IMR-90 (cell line): ENCODE results near the gene ZNF365. TPM values are rescaled to one million over a fixed set of nuclear protein-coding genes. Genes with fewer than 3 reads are reported as not detected.

Experiments used
- ATAC-seq: fragments of 200-7000 bp; cut with Tn5 transposase; 2 replicates; pipeline ENCODE4 v1.9.1; 2020; ENCODE audit warnings: low read depth, mild to moderate bottlenecking, moderate library complexity
- BruUV-seq: library from RNA; stranded (reverse); fragments of 400-500 nt; replicated peaks from 2 replicates; lab custom pipeline; 2021; lab: Mats Ljungman, UMichigan
- CTCF ChIA-PET: fragments of 300-600 bp; formaldehyde crosslinking; extraction: SDS; loops from one replicate; lab custom pipeline; 2021; ENCODE audit warnings: antibody characterized with exemption; lab: Yijun Ruan, JAX
- POLR2A ChIA-PET: fragments of 300-600 bp; sonication (Branson Sonifier 250); formaldehyde crosslinking; loops from one replicate; lab custom pipeline; 2022; ENCODE audit warnings: antibody characterized with exemption; ENCODE audit not compliant: unreplicated experiment; lab: Charles Lee
- DNase-seq: peaks from one replicate; pipeline ENCODE4 v3.0.0; 2013
- H2AFZ ChIP-seq: replicated peaks from 2 replicates; pipeline ENCODE3; 2013; ENCODE audit warnings: low read length, mild to moderate bottlenecking; ENCODE audit not compliant: poor library complexity
- H2AK5ac ChIP-seq: 2 replicates; pipeline ENCODE4 v1.6.1; 2013; ENCODE audit warnings: low read depth, low read length, inconsistent platforms
- H2AK9ac ChIP-seq: replicated peaks from 2 replicates; pipeline ENCODE3; 2013; ENCODE audit warnings: mild to moderate bottlenecking, low read depth, low read length, moderate library complexity; ENCODE audit not compliant: poor library complexity
- H2BK120ac ChIP-seq: 2 replicates; pipeline ENCODE4 v1.6.1; 2013; ENCODE audit warnings: low read depth, low read length, inconsistent platforms
- H2BK15ac ChIP-seq: 3 replicates; pipeline ENCODE4 v1.6.1; 2013; ENCODE audit warnings: low read depth, low read length, inconsistent platforms
- H2BK20ac ChIP-seq: 2 replicates; pipeline ENCODE4 v1.6.1; 2013; ENCODE audit warnings: low read depth, mild to moderate bottlenecking, inconsistent platforms, low read length, moderate library complexity
- H2BK5ac ChIP-seq: 2 replicates; pipeline ENCODE4 v1.6.1; 2013; ENCODE audit warnings: mild to moderate bottlenecking, low read depth, low read length, inconsistent platforms; ENCODE audit not compliant: poor library complexity, severe bottlenecking
- H3K14ac ChIP-seq: replicated peaks from 2 replicates; pipeline ENCODE4 v1.6.1; 2013; ENCODE audit warnings: low read depth, low read length, inconsistent platforms
- H3K18ac ChIP-seq: 2 replicates; pipeline ENCODE4 v1.6.1; 2013; ENCODE audit warnings: low read depth, low read length, control low read depth
- H3K23ac ChIP-seq: 2 replicates; pipeline ENCODE4 v1.6.1; 2013; ENCODE audit warnings: low read depth, low read length, inconsistent platforms
- H3K27ac ChIP-seq: 2 replicates; pipeline ENCODE4 v1.5.1; 2013; ENCODE audit warnings: mild to moderate bottlenecking, control low read depth, low read length; ENCODE audit not compliant: insufficient read depth
- H3K27me3 ChIP-seq: 2 replicates; pipeline ENCODE4 v1.6.1; 2013; ENCODE audit warnings: low read length; ENCODE audit not compliant: control insufficient read depth, insufficient read depth
- H3K36me3 ChIP-seq: 2 replicates; pipeline ENCODE4 v1.6.1; 2013; ENCODE audit warnings: low read length, mixed read lengths; ENCODE audit not compliant: control insufficient read depth, insufficient read depth
- H3K4ac ChIP-seq: 2 replicates; pipeline ENCODE4 v1.6.1; 2013; ENCODE audit warnings: low read depth, low read length, inconsistent platforms
- H3K4me1 ChIP-seq: 2 replicates; pipeline ENCODE4 v1.6.1; 2013; ENCODE audit warnings: low read length, mixed read lengths; ENCODE audit not compliant: control insufficient read depth, insufficient read depth
- H3K4me2 ChIP-seq: 2 replicates; pipeline ENCODE4 v1.6.1; 2013; ENCODE audit warnings: low read depth, mild to moderate bottlenecking, control low read depth, low read length, moderate library complexity
- H3K4me3 ChIP-seq: 2 replicates; pipeline ENCODE4 v1.5.1; 2013; ENCODE audit warnings: low read depth, mild to moderate bottlenecking, control low read depth, low read length, moderate library complexity; ENCODE audit not compliant: insufficient read depth
- H3K56ac ChIP-seq: 2 replicates; pipeline ENCODE4 v1.6.1; 2013; ENCODE audit warnings: low read length, inconsistent platforms; ENCODE audit not compliant: insufficient read depth; ENCODE audit errors: extremely low read depth
- H3K79me1 ChIP-seq, 2 experiments: 2 replicates each; pipeline ENCODE4 v1.6.1; 2013; ENCODE audit warnings: low read length in 2 of 2, inconsistent platforms in 1 of 2, low read depth in 1 of 2
- H3K9ac ChIP-seq: 2 replicates; pipeline ENCODE4 v1.6.1; 2013; ENCODE audit warnings: low read depth, low read length, control low read depth
- H3K9me1 ChIP-seq: 2 replicates; pipeline ENCODE4 v1.6.1; 2013; ENCODE audit warnings: low read length, inconsistent platforms; ENCODE audit not compliant: insufficient read depth
- H3K9me3 ChIP-seq: 2 replicates; pipeline ENCODE4 v1.6.1; 2013; ENCODE audit warnings: low read length; ENCODE audit not compliant: control insufficient read depth, insufficient read depth
- H4K20me1 ChIP-seq: 2 replicates; pipeline ENCODE4 v1.6.1; 2013; ENCODE audit warnings: low read length, inconsistent platforms; ENCODE audit not compliant: insufficient read depth
- H4K5ac ChIP-seq: 2 replicates; pipeline ENCODE4 v1.6.1; 2013; ENCODE audit warnings: mild to moderate bottlenecking, low read depth, low read length, control low read depth
- H4K8ac ChIP-seq, 2 experiments: 2 replicates each; pipeline ENCODE4 v1.6.1; 2013; ENCODE audit warnings: low read depth in 2 of 2, low read length in 2 of 2, control low read depth in 1 of 2, inconsistent platforms in 1 of 2
- H4K91ac ChIP-seq: 2 replicates; pipeline ENCODE4 v1.6.1; 2013; ENCODE audit warnings: low read depth, low read length, inconsistent platforms; ENCODE audit not compliant: insufficient read depth
- FOS ChIP-seq: fragments of 150-350 bp; IDR thresholded peaks from 2 replicates; pipeline ENCODE4 v1.6.1; 2016; ENCODE audit warnings: low read depth, low read length
- RCOR1 ChIP-seq: IDR thresholded peaks from 2 replicates; pipeline ENCODE4 v1.6.1; 2012; ENCODE audit warnings: mild to moderate bottlenecking, low read length, improper control_type of control experiment; ENCODE audit not compliant: insufficient replicate concordance
- WGBS, 2 experiments: methylation state at CpG; one replicate each; pipeline versions ENCODE4 v1.1.5 to v1.1.7; 2013; ENCODE audit warnings: missing lambda C conversion rate in 2 of 2; ENCODE audit not compliant: insufficient read length in 1 of 2; ENCODE audit errors: extremely low coverage in 2 of 2; 5-methylcytosine and 5-hydroxymethylcytosine counted together
- dilution Hi-C: fragments of 300-500 bp; cut with HindIII; formaldehyde crosslinking; loops from one replicate; pipeline ENCODE4 v1.14.3; 2018; ENCODE audit warnings: low sequenced_read_pairs; ENCODE audit not compliant: unreplicated experiment
- in situ Hi-C: fragments of 300-500 bp; cut with MboI; formaldehyde crosslinking; loops from 3 replicates; pipeline ENCODE4 v1.14.3; 2019; ENCODE audit warnings: low sequenced_read_pairs, inconsistent platforms, mixed read lengths
- intact Hi-C: fragments of 100-400 bp; cut with micrococcal nuclease; formaldehyde crosslinking; loops from 2 replicates; pipeline ENCODE4 v1.10.0; 2022
- polyA plus RNA-seq, 3 experiments: library from polyadenylated mRNA; depleted of rRNA; stranded (reverse); fragments of >200 nt; gene quantifications; 2 replicates each; pipeline ENCODE4 v1.2.3, GENCODE V29; 2012; ENCODE audit warnings: low replicate concordance in 1 of 3
- total RNA-seq: library from RNA; depleted of rRNA; stranded (reverse); fragments of >200 nt; gene quantifications from 2 replicates; pipeline ENCODE4 v1.2.3, GENCODE V29; 2012

ZNF365 gene
- total and polyA plus RNA-seq, 2 of the 4 experiments (the other 2 are of a cell fraction) = 1.2 to 3.2 TPM

DNA sequence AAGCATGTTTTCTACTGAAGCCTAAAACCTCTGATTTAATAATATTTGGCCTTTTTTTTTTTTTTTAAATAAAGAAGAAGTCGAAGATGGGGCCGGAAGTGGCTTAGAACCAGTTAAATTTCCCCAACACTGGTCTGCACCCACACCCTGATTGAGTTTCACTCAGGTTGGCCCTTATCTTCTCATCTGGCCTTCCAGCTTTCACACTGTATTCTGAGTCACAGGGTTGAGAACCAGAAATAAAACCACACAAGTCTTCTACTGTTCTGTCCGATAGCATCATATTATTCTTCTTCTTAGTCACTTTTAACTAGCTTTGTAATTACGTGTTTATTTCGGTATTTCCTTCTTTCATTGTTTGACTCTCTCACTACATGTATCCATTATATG is 9.9 kb downstream of the ZNF365 start:
- H2AFZ ChIP-seq = no peak overlapping the region
- no peak overlapping the region for H4K5ac ChIP-seq
- H3K36me3 ChIP-seq = no peaks in the 10 kb centered on the region
- H2AK5ac ChIP-seq = no peak overlapping the region
- H2BK120ac ChIP-seq = no peak overlapping the region
- CTCF ChIA-PET = no interaction called here
- H2BK20ac ChIP-seq = no peak overlapping the region
- H3K18ac ChIP-seq = no peak overlapping the region
- ATAC-seq = peak; percentile 62
- WGBS, 2 experiments = no CpG with 5 or more reads among the region's 5 CpGs
- H3K9ac ChIP-seq = no peak overlapping the region
- no peak overlapping the region for H2BK5ac ChIP-seq
- no peak overlapping the region for H3K14ac ChIP-seq
- peaks cover 5% of the 10 kb centered on the region for H3K4me1 ChIP-seq
- dilution Hi-C loops = no loop called here
- in situ Hi-C loops = no loop called here
- no peak for TF ChIP-seq RCOR1
- peak; percentile 63 for TF ChIP-seq FOS
- no peak overlapping the region for H2BK15ac ChIP-seq
- H3K23ac ChIP-seq = no peak overlapping the region
- no peaks in the 10 kb centered on the region for H3K9me1 ChIP-seq
- peak overlapping the region; percentile 39; the same call in 1 of the 2 replicates for H3K4me2 ChIP-seq
- peak; percentile 88 for DNase-seq
- POLR2A ChIA-PET = interaction anchor here (0.6 kb wide), 1 partner anchor 337 kb away, joined by 3 read pairs; no protein-coding TSS in a partner anchor
- no peak overlapping the region for H3K56ac ChIP-seq
- no peak overlapping the region for H3K4ac ChIP-seq
- no peaks in the 10 kb centered on the region for H4K20me1 ChIP-seq
- H3K27ac ChIP-seq = no peak overlapping the region
- no peaks in the 10 kb centered on the region; a peak in 2 of 4 replicates for H3K79me1 ChIP-seq
- no peaks in the 10 kb centered on the region for H3K9me3 ChIP-seq
- no peaks in the 10 kb centered on the region for H3K27me3 ChIP-seq
- no peak overlapping the region for H3K4me3 ChIP-seq
- intact Hi-C loops = loop anchor here (2.0 kb wide), 1 partner anchor 119 kb away; no protein-coding TSS in a partner anchor
- H4K91ac ChIP-seq = no peak overlapping the region
- H4K8ac ChIP-seq = 0 out of 4 replicates have a peak overlapping the region, but pooled peaks of 1 of the 2 experiments have one; percentile 9
- BruUV-seq = no TSS peak
- no peak overlapping the region for H2AK9ac ChIP-seq
